ENCODE data around the gene AMPD3.
A peak's percentile ranks its signal among the peaks of the same experiment; 100 is the strongest.
"Not testable (repeated sequence)": the region's sequence is repeated elsewhere in the genome, so short reads cannot be mapped to it uniquely, and the experiment has no call there.

Gene AMPD3

GRCh38 chr11:10454878-10455631 is at the start of gene AMPD3:
Gene AMPD3, plus strand, starts transcription at chr11:10455264. Its CDS starts 6,256 bp downstream, at chr11:10461520.
- DNase-seq = no peak

- peak; percentile 20 for DNase-seq
These were observed 49.0 kb upstream of the AMPD3 start for GRCh38 chr11:10405865-10406592.

GRCh38 chr11:10407055-10407454 is 48.0 kb upstream of the AMPD3 start:
- DNase-seq = no peak

GRCh38 chr11:10407749-10408685 is 47.0 kb upstream of the AMPD3 start:
- no peak for DNase-seq

GRCh38 chr11:10409207-10409661 is 45.8 kb upstream of the AMPD3 start:
- no peak for DNase-seq

- no peak for DNase-seq
These were observed 44.8 kb upstream of the AMPD3 start for GRCh38 chr11:10410106-10410843.

GRCh38 chr11:10410844-10411200 is 44.2 kb upstream of the AMPD3 start:
- no peak for DNase-seq

- no peak for DNase-seq
These were observed 42.8 kb upstream of the AMPD3 start for GRCh38 chr11:10412266-10412665.

GRCh38 chr11:10413268-10413667 is 41.8 kb upstream of the AMPD3 start:
- DNase-seq = peak; percentile 24

GRCh38 chr11:10414181-10414580 is 40.9 kb upstream of the AMPD3 start:
- peak; percentile 48 for DNase-seq

- DNase-seq = peak; percentile 82
These were observed 40.4 kb upstream of the AMPD3 start for GRCh38 chr11:10414659-10415058.

GRCh38 chr11:10415817-10416392 is 39.2 kb upstream of the AMPD3 start:
- DNase-seq = no peak

- DNase-seq = no peak
These were observed 36.7 kb upstream of the AMPD3 start for GRCh38 chr11:10418259-10418949.

- DNase-seq = peak; percentile 17
These were observed 36.1 kb upstream of the AMPD3 start for GRCh38 chr11:10418950-10419310.

- no peak for DNase-seq
These were observed 28.6 kb upstream of the AMPD3 start for GRCh38 chr11:10426475-10426874.

- no peak for DNase-seq
These were observed 26.6 kb upstream of the AMPD3 start for GRCh38 chr11:10428453-10428852.

GRCh38 chr11:10429526-10429925 is 25.5 kb upstream of the AMPD3 start:
- DNase-seq = no peak

- no peak for DNase-seq
These were observed 22.6 kb upstream of the AMPD3 start for GRCh38 chr11:10432493-10432892.

- no peak for DNase-seq
These were observed 22.1 kb upstream of the AMPD3 start for GRCh38 chr11:10432971-10433370.

- peak; percentile 95 for DNase-seq
These were observed 18.8 kb upstream of the AMPD3 start for GRCh38 chr11:10436224-10436623.

GRCh38 chr11:10436683-10437082 is 18.4 kb upstream of the AMPD3 start:
- not testable (repeated sequence) for DNase-seq

- no peak for DNase-seq
These were observed 16.6 kb upstream of the AMPD3 start for GRCh38 chr11:10438458-10438857.
